ENCODE results near the gene MIOS. TPM values are rescaled to one million over a fixed set of nuclear protein-coding genes. Genes with fewer than 3 reads are reported as not detected.

MIOS gene
- total and polyA plus RNA-seq, 4 donors = 7.4 to 35.6 (median 12.2) TPM

GRCh38 chr7:7620644-7621210, 54.0 kb downstream of the MIOS start:
- TF ChIP-seq TAF1 (conservative IDR thresholded peaks at IDR 0.05) (no peak), CTCF (IDR thresholded peaks at IDR 0.05; ENCODE audit: low read depth, low read length, missing input control) (no peak), FOXA2 (IDR thresholded peaks at IDR 0.05) (no peak), HNF4G (IDR thresholded peaks at IDR 0.05) (no peak), RAD21 (IDR thresholded peaks at IDR 0.05) (no peak), ATF3 (IDR thresholded peaks at IDR 0.05) (no peak), SP1 (IDR thresholded peaks at IDR 0.05) (no peak), REST (IDR thresholded peaks at IDR 0.05) (no peak), NR2F2 (IDR thresholded peaks at IDR 0.05) (no peak), RXRA (IDR thresholded peaks at IDR 0.05) (no peak), HNF4A (conservative IDR thresholded peaks at IDR 0.05) (no peak), EGR1 (IDR thresholded peaks at IDR 0.05; ENCODE audit: low read depth in 2 of 2) (no peak), YY1 (IDR thresholded peaks at IDR 0.05) (no peak)
- TF ChIP-seq, protein P1, sequence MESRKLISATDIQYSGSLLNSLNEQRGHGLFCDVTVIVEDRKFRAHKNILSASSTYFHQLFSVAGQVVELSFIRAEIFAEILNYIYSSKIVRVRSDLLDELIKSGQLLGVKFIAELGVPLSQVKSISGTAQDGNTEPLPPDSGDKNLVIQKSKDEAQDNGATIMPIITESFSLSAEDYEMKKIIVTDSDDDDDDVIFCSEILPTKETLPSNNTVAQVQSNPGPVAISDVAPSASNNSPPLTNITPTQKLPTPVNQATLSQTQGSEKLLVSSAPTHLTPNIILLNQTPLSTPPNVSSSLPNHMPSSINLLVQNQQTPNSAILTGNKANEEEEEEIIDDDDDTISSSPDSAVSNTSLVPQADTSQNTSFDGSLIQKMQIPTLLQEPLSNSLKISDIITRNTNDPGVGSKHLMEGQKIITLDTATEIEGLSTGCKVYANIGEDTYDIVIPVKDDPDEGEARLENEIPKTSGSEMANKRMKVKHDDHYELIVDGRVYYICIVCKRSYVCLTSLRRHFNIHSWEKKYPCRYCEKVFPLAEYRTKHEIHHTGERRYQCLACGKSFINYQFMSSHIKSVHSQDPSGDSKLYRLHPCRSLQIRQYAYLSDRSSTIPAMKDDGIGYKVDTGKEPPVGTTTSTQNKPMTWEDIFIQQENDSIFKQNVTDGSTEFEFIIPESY (IDR thresholded peaks at IDR 0.05) = no peak
- Histone ChIP-seq H3K4me1 (ENCODE audit: control insufficient read depth in 4 of 4, insufficient read depth in 4 of 4, low read length in 3 of 4) (no peaks in the 10 kb centered on the region), H3K27me3 (ENCODE audit: control insufficient read depth in 4 of 4, insufficient read depth in 4 of 4, low read length in 3 of 4) (no peaks in the 10 kb centered on the region), H3K36me3 (ENCODE audit: control insufficient read depth in 4 of 4, insufficient read depth in 3 of 4, low read depth in 1 of 4, low read length in 3 of 4) (no peaks in the 10 kb centered on the region), H3K4me3 (ENCODE audit: low read depth in 1 of 3, low read length in 3 of 3) (no peak overlapping the region), H3K9me3 (ENCODE audit: control insufficient read depth in 4 of 4, low read length in 3 of 4) (no peaks in the 10 kb centered on the region), H3K27ac (ENCODE audit: low read depth in 1 of 2, low read length in 2 of 2) (no peak overlapping the region), H3K9ac (ENCODE audit: low read depth in 1 of 2, low read length in 2 of 2) (no peak overlapping the region)
- no peak for DNase-seq (ENCODE audit: low spot score)

DNA sequence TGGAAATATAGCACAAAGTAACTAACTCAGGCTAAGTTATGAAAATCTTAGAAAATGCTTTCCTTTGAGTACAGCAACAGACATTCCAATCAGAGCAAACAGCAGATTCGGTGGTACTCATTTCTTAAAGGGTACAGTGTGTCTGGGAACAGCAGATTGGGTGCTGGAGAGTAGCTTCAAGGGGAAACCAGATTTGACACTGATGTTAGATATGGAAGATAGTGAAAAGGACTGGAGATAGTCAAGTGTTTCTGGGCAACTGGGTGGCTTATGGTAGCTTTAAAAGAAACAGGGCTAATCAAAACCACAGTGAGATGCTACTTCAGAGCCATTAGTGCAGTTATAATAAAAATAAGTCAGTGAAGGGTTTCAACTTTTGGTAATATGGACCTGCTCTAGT, 61.8 kb downstream of the MIOS start:
- Histone ChIP-seq H3K9me3 (ENCODE audit: control insufficient read depth in 4 of 4, low read length in 3 of 4) (no peaks in the 10 kb centered on the region), H3K9ac (ENCODE audit: low read depth in 1 of 2, low read length in 2 of 2) (no peak overlapping the region), H3K4me1 (ENCODE audit: control insufficient read depth in 4 of 4, insufficient read depth in 4 of 4, low read length in 3 of 4) (no peaks in the 10 kb centered on the region), H3K27me3 (ENCODE audit: control insufficient read depth in 4 of 4, insufficient read depth in 4 of 4, low read length in 3 of 4) (no peaks in the 10 kb centered on the region), H3K4me3 (ENCODE audit: low read depth in 1 of 3, low read length in 3 of 3) (no peak overlapping the region), H3K36me3 (ENCODE audit: control insufficient read depth in 4 of 4, insufficient read depth in 3 of 4, low read depth in 1 of 4, low read length in 3 of 4) (no peaks in the 10 kb centered on the region), H3K27ac (ENCODE audit: low read depth in 1 of 2, low read length in 2 of 2) (no peak overlapping the region)
- DNase-seq (ENCODE audit: low spot score) = no peak
- 82% methylated on average over 1 of the region's 1 CpG for WGBS
- no peak for TF ChIP-seq CTCF (IDR thresholded peaks at IDR 0.05; ENCODE audit: low read depth, low read length, missing input control)
- TF ChIP-seq, protein P2, sequence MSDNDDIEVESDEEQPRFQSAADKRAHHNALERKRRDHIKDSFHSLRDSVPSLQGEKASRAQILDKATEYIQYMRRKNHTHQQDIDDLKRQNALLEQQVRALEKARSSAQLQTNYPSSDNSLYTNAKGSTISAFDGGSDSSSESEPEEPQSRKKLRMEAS (IDR thresholded peaks at IDR 0.05) = no peak
- TF ChIP-seq TAF1 (conservative IDR thresholded peaks at IDR 0.05) = no peak
- no peak for TF ChIP-seq SP1 (IDR thresholded peaks at IDR 0.05)
- TF ChIP-seq EGR1 (IDR thresholded peaks at IDR 0.05; ENCODE audit: low read depth in 2 of 2) = no peak
- no peak for TF ChIP-seq JUND (IDR thresholded peaks at IDR 0.05)
- TF ChIP-seq REST (IDR thresholded peaks at IDR 0.05) = no peak
